Measurements from ENCODE around the gene FJX1.
"Not testable (repeated sequence)": the region's sequence is repeated elsewhere in the genome, so short reads cannot be mapped to it uniquely, and the experiment has no call there.

FJX1 gene

GRCh38 chr11:35667257-35667656 is 49.0 kb downstream of the FJX1 start:
- DNase-seq (ENCODE audit: low read depth, low spot score): no peak

GRCh38 chr11:35668350-35668749 is 50.1 kb downstream of the FJX1 start:
- DNase-seq (ENCODE audit: low read depth, low spot score): not testable (repeated sequence)
